ENCODE measurements around the gene FAM107B. TPM values are rescaled to one million over a fixed set of nuclear protein-coding genes. Genes with fewer than 3 reads are reported as not detected.

Gene FAM107B
- total and polyA plus RNA-seq, 10 of the 15 experiments (the other 5 are each of a cell fraction or from before 2014, with no cell fraction given), result 22.9 to 162 (median 86.6) TPM

DNA sequence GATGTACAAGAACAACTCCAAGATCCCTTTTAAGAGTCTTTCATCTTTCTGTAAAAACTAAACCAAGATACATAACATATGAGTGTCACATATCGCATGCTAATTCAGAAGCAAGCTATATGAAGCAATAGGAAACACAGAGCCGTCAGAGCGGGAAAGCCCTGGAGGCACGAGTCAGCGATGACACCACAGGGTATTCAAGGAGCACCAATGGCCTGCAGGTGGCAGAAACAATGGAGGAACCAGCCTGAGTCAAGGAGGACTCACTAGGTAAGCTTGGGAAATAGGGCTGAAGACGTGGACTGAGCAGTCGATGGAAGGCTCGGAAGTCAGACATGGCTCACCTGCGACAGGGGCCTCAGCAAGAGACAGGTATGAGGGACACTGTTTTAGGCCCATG, 214.4 kb downstream of the FAM107B start (continued):
- TF ChIP-seq ZNF687 (IDR thresholded peaks at IDR 0.05) (no peak), MYC (IDR thresholded peaks at IDR 0.05; ENCODE audit: insufficient read depth, insufficient read length, insufficient replicate concordance, low read length, severe bottlenecking) (no peak), TCF7 (IDR thresholded peaks at IDR 0.05; ENCODE audit: borderline replicate concordance) (no peak), SIX5 (IDR thresholded peaks at IDR 0.05; ENCODE audit: low read depth, low read length, severe bottlenecking) (no peak), HCFC1 (IDR thresholded peaks at IDR 0.05; ENCODE audit: low read length) (no peak), CHD1 (IDR thresholded peaks at IDR 0.05; ENCODE audit: low read depth, low read length) (no peak), RAD51 (IDR thresholded peaks at IDR 0.05) (no peak), CBFB (IDR thresholded peaks at IDR 0.05; ENCODE audit: low read depth) (no peak), NRF1 (conservative IDR thresholded peaks at IDR 0.05; ENCODE audit: low read depth, low read length) (no peak), YBX1 (IDR thresholded peaks at IDR 0.05) (no peak), ZNF592 (IDR thresholded peaks at IDR 0.05) (no peak), NR2F1 (conservative IDR thresholded peaks at IDR 0.05) (no peak), ZNF274 (IDR thresholded peaks at IDR 0.05; ENCODE audit: insufficient read depth, insufficient read length) (no peak), CHD4 (IDR thresholded peaks at IDR 0.05) (no peak), SMC3 (IDR thresholded peaks at IDR 0.05; ENCODE audit: borderline replicate concordance, low read length) (peak; percentile 31; the same call in 1 of the 2 replicates), RELA (IDR thresholded peaks at IDR 0.05; ENCODE audit: borderline replicate concordance, partially characterized antibody) (no peak), SPI1 (IDR thresholded peaks at IDR 0.05; ENCODE audit: borderline replicate concordance, insufficient read depth, low read depth, low read length) (no peak), E4F1 (IDR thresholded peaks at IDR 0.05; ENCODE audit: borderline replicate concordance, partially characterized antibody) (no peak), RAD21 (IDR thresholded peaks at IDR 0.05; ENCODE audit: insufficient read depth, low read depth, low read length) (peak; percentile 40)
- TF ChIP-seq, protein P1, sequence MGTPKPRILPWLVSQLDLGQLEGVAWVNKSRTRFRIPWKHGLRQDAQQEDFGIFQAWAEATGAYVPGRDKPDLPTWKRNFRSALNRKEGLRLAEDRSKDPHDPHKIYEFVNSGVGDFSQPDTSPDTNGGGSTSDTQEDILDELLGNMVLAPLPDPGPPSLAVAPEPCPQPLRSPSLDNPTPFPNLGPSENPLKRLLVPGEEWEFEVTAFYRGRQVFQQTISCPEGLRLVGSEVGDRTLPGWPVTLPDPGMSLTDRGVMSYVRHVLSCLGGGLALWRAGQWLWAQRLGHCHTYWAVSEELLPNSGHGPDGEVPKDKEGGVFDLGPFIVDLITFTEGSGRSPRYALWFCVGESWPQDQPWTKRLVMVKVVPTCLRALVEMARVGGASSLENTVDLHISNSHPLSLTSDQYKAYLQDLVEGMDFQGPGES (IDR thresholded peaks at IDR 0.05), result no peak

Data from GM12878 (cell line).